ENCODE data around the gene IYD.
A peak's percentile ranks its signal among the peaks of the same experiment; 100 is the strongest.

Gene IYD

DNA sequence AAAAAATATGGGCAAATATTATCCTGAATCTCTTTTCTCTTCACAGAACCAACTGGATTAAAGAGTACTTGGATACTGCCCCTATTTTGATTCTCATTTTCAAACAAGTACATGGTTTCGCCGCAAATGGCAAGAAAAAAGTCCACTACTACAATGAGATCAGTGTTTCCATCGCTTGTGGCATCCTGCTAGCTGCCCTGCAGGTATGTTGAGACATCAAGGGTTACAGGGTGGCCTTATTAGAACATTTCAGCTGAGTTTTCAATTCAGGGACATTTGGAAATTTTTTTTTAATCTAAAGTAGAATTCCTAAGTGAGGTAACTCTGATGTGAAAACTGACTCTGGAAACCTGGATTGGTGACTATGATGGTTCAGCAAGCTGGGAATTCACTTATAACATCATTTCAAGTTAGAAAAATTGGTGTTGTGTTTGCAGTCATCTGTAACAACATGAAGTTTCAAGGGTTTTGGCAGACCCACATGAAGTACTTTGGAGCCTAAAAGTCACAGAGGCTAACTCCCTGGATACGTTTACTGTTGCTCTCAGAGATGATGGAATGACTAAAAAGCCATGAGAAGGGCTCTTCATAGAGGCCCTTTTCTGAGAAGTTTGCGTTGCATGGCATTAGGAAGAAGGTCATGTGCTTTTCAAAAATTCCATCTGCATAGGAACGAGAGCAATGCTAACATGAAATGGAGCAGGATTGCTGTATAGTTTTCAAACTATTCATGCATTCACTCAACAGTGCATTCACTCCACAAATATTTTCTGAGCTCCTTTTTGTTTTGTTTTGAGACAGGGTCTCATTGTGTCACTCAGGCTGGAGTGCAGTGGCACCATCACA lies 25.5 kb downstream of the IYD start:
- FAIRE-seq: no peak
- DNase-seq (ENCODE audit: insufficient read length, low spot score): no peak
- no peak for TF ChIP-seq CTCF (IDR thresholded peaks at IDR 0.05; ENCODE audit: insufficient read depth, missing control alignments)

- DNase-seq (ENCODE audit: insufficient read length, low spot score) (no peak), FAIRE-seq (no peak)
- TF ChIP-seq CTCF (IDR thresholded peaks at IDR 0.05; ENCODE audit: insufficient read depth, missing control alignments): no peak
These were observed 26.1 kb downstream of the IYD start for GRCh38 chr6:150394899-150395295.

GRCh38 chr6:150395388-150396009 lies 26.7 kb downstream of the IYD start:
- TF ChIP-seq CTCF (IDR thresholded peaks at IDR 0.05; ENCODE audit: insufficient read depth, missing control alignments): peak; percentile 73

GRCh38 chr6:150403458-150404246 lies 34.8 kb downstream of the IYD start:
- DNase-seq (ENCODE audit: insufficient read length, low spot score) (no peak), FAIRE-seq (no peak)
- TF ChIP-seq CTCF (IDR thresholded peaks at IDR 0.05; ENCODE audit: insufficient read depth, missing control alignments): no peak

More at GRCh38 chr6:150395388-150396009, 26.7 kb downstream of the IYD start:
- no peak for DNase-seq (ENCODE audit: insufficient read length, low spot score)
- FAIRE-seq: no peak

- DNase-seq (ENCODE audit: insufficient read length, low spot score) (no peak), FAIRE-seq (no peak)
- no peak for TF ChIP-seq CTCF (IDR thresholded peaks at IDR 0.05; ENCODE audit: insufficient read depth, missing control alignments)
These were observed 38.1 kb downstream of the IYD start for GRCh38 chr6:150406948-150407347.

- TF ChIP-seq CTCF (IDR thresholded peaks at IDR 0.05; ENCODE audit: insufficient read depth, missing control alignments): no peak
- DNase-seq (ENCODE audit: insufficient read length, low spot score) (no peak), FAIRE-seq (no peak)
These were observed 40.0 kb downstream of the IYD start for GRCh38 chr6:150408842-150409241.

Measured in D721Med (cell line).